ENCODE data around the gene TMEM221.

Gene TMEM221

GRCh38 chr19:17471410-17472125 lies 23.1 kb upstream of the TMEM221 start:
- DNase-seq, result no peak

- peak; percentile 91 for DNase-seq
Observed at GRCh38 chr19:17470068-17470841, 21.8 kb upstream of the TMEM221 start, which contains the start of gene SLC27A1. TSS of gene SLC27A1 (plus strand) at chr19:17470524. CDS start at chr19:17470541, 17 bp downstream.

GRCh38 chr19:17469481-17470067 lies 21.1 kb upstream of the TMEM221 start:
- DNase-seq, result peak; percentile 88

GRCh38 chr19:17469092-17469480 lies 20.6 kb upstream of the TMEM221 start:
- no peak for DNase-seq

- DNase-seq, result no peak
Observed at GRCh38 chr19:17468302-17469091, 20.0 kb upstream of the TMEM221 start.

GRCh38 chr19:17467471-17468301 lies 19.2 kb upstream of the TMEM221 start:
- no peak for DNase-seq

GRCh38 chr19:17466487-17466850 lies 18.0 kb upstream of the TMEM221 start:
- DNase-seq, result no peak

GRCh38 chr19:17460372-17461230 lies 12.1 kb upstream of the TMEM221 start, which contains the start of gene NXNL1:
TSS of gene NXNL1 (minus strand) at chr19:17460926. CDS start at chr19:17460869, 57 bp downstream.
- no peak for DNase-seq

- DNase-seq, result no peak
Observed at GRCh38 chr19:17458970-17459369, 10.5 kb upstream of the TMEM221 start.

- DNase-seq, result no peak
Observed at GRCh38 chr19:17457616-17458015, 9.1 kb upstream of the TMEM221 start.

- no peak for DNase-seq
Observed at GRCh38 chr19:17456127-17456526, 7.7 kb upstream of the TMEM221 start.

GRCh38 chr19:17455308-17456123 lies 7.0 kb upstream of the TMEM221 start:
- no peak for DNase-seq

- no peak for DNase-seq
Observed at GRCh38 chr19:17454576-17455071, 6.2 kb upstream of the TMEM221 start.

- DNase-seq, result no peak
Observed at GRCh38 chr19:17451820-17452219, 3.4 kb upstream of the TMEM221 start.

GRCh38 chr19:17450264-17451075 lies 2.0 kb upstream of the TMEM221 start:
- peak; percentile 62 for DNase-seq

GRCh38 chr19:17447704-17448130 lies 751 bp downstream of the TMEM221 start:
- no peak for DNase-seq

- no peak for DNase-seq
Observed at GRCh38 chr19:17445526-17446165, 2.8 kb downstream of the TMEM221 start.

GRCh38 chr19:17441241-17442021 lies 7.0 kb downstream of the TMEM221 start:
- peak; percentile 31 for DNase-seq
